IMR-90 (cell line): ENCODE measurements around the gene VAT1L.

Experiments
- BHLHE40 ChIP-seq: fragments of 150-350 bp; IDR thresholded peaks from 2 replicates; pipeline ENCODE4 v1.6.1; 2016; ENCODE audit warnings: mild to moderate bottlenecking, low read depth, low read length
- CEBPB ChIP-seq: IDR thresholded peaks from 2 replicates; pipeline ENCODE4 v1.6.1; 2012; ENCODE audit warnings: low read depth, low read length, improper control_type of control experiment
- CHD1 ChIP-seq: IDR thresholded peaks from 2 replicates; pipeline ENCODE4 v1.6.1; 2012; ENCODE audit warnings: low read depth, low read length, improper control_type of control experiment
- ELK1 ChIP-seq: fragments of 150-350 bp; IDR thresholded peaks from 2 replicates; pipeline ENCODE4 v1.6.1; 2016; ENCODE audit warnings: low read depth, mild to moderate bottlenecking, low read length, moderate library complexity, borderline replicate concordance
- FOS ChIP-seq: fragments of 150-350 bp; IDR thresholded peaks from 2 replicates; pipeline ENCODE4 v1.6.1; 2016; ENCODE audit warnings: low read depth, low read length
- MAZ ChIP-seq: IDR thresholded peaks from 2 replicates; pipeline ENCODE4 v1.6.1; 2012; ENCODE audit warnings: low read depth, mild to moderate bottlenecking, low read length, improper control_type of control experiment, moderate library complexity, borderline replicate concordance
- MXI1 ChIP-seq: IDR thresholded peaks from 2 replicates; pipeline ENCODE4 v1.6.1; 2012; ENCODE audit warnings: low read depth, mild to moderate bottlenecking, low read length, moderate library complexity, borderline replicate concordance
- POLR2A ChIP-seq: IDR thresholded peaks from 2 replicates; pipeline ENCODE4 v1.6.1; 2012; ENCODE audit warnings: mild to moderate bottlenecking, low read depth, low read length
- RAD21 ChIP-seq: IDR thresholded peaks from 2 replicates; pipeline ENCODE4 v1.6.1; 2012; ENCODE audit warnings: low read length, improper control_type of control experiment
- RCOR1 ChIP-seq: IDR thresholded peaks from 2 replicates; pipeline ENCODE4 v1.6.1; 2012; ENCODE audit warnings: mild to moderate bottlenecking, low read length, improper control_type of control experiment; ENCODE audit not compliant: insufficient replicate concordance
- SMC3 ChIP-seq: fragments of 150-350 bp; IDR thresholded peaks from 2 replicates; pipeline ENCODE4 v1.6.1; 2016; ENCODE audit warnings: low read depth, mild to moderate bottlenecking, antibody characterized with exemption, low read length, moderate library complexity
- TF ChIP-seq, protein P1 (sequence below): conservative IDR thresholded peaks from 2 replicates; pipeline ENCODE4 v1.5.1; 2012; ENCODE audit warnings: mild to moderate bottlenecking, low read depth, low read length, improper control_type of control experiment

- TF ChIP-seq CEBPB (no peak), POLR2A (no peak), RCOR1 (no peak), MXI1 (no peak), ELK1 (no peak), SMC3 (no peak), RAD21 (no peak), BHLHE40 (no peak), CHD1 (no peak), FOS (no peak), MAZ (no peak)
- TF ChIP-seq, protein P1, sequence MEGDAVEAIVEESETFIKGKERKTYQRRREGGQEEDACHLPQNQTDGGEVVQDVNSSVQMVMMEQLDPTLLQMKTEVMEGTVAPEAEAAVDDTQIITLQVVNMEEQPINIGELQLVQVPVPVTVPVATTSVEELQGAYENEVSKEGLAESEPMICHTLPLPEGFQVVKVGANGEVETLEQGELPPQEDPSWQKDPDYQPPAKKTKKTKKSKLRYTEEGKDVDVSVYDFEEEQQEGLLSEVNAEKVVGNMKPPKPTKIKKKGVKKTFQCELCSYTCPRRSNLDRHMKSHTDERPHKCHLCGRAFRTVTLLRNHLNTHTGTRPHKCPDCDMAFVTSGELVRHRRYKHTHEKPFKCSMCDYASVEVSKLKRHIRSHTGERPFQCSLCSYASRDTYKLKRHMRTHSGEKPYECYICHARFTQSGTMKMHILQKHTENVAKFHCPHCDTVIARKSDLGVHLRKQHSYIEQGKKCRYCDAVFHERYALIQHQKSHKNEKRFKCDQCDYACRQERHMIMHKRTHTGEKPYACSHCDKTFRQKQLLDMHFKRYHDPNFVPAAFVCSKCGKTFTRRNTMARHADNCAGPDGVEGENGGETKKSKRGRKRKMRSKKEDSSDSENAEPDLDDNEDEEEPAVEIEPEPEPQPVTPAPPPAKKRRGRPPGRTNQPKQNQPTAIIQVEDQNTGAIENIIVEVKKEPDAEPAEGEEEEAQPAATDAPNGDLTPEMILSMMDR: no peak
Measured at GRCh38 chr16:77987810-77988209, 199.4 kb downstream of the VAT1L start.
